Keratinocyte (primary cell): ENCODE measurements around the gene BCAR3.

Experiments used
- EZH2 ChIP-seq: IDR thresholded peaks from one replicate; pipeline ENCODE4 v1.6.1; 2012; ENCODE audit warnings: inconsistent platforms, mild to moderate bottlenecking, low read length, moderate library complexity
- TF ChIP-seq, protein P1 (sequence below), 3 experiments: IDR thresholded peaks in 1 of 3; conservative IDR thresholded peaks in 1 of 3; optimal IDR thresholded peaks in 1 of 3; 2 replicates in 2 of 3; 3 replicates in 1 of 3; pipeline versions ENCODE3 to v1.5.1; 2011; ENCODE audit warnings: low read length in 3 of 3, mild to moderate bottlenecking in 3 of 3, moderate library complexity in 2 of 3, control low read depth in 1 of 3, inconsistent platforms in 1 of 3; ENCODE audit not compliant: insufficient read depth in 2 of 3; ENCODE audit errors: extremely low read depth in 1 of 3

DNA sequence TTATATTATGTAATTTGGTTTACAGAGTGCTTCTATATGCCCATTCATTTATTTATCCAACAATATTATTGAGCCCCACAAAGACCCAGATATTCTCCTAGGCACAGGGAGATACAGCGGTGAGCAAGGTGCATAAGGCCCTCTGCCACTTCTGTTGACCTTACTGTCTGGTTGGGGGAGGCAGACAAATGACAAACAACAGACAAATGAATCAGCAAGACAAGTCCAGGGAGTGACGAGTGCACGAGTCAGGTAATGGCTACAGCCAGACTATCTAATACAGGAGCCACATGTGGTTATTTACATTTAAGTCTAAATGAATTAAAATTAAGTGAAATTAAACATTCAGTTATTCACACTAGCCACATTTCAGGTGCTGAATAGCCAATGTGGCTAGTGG is 22.0 kb upstream of the BCAR3 start:
- TF ChIP-seq, protein P1, sequence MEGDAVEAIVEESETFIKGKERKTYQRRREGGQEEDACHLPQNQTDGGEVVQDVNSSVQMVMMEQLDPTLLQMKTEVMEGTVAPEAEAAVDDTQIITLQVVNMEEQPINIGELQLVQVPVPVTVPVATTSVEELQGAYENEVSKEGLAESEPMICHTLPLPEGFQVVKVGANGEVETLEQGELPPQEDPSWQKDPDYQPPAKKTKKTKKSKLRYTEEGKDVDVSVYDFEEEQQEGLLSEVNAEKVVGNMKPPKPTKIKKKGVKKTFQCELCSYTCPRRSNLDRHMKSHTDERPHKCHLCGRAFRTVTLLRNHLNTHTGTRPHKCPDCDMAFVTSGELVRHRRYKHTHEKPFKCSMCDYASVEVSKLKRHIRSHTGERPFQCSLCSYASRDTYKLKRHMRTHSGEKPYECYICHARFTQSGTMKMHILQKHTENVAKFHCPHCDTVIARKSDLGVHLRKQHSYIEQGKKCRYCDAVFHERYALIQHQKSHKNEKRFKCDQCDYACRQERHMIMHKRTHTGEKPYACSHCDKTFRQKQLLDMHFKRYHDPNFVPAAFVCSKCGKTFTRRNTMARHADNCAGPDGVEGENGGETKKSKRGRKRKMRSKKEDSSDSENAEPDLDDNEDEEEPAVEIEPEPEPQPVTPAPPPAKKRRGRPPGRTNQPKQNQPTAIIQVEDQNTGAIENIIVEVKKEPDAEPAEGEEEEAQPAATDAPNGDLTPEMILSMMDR (optimal IDR thresholded peaks at IDR 0.05 in 1 of 3, IDR thresholded peaks at IDR 0.05 in 1 of 3, conservative IDR thresholded peaks at IDR 0.05 in 1 of 3; ENCODE audit: extremely low read depth in 1 of 3, insufficient read depth in 2 of 3, low read length in 3 of 3) = no peak
- no peak for TF ChIP-seq EZH2
